Glutamatergic neuron (in vitro differentiated cells): ENCODE measurements around the gene CCDC195. TPM values are rescaled to one million over a fixed set of nuclear protein-coding genes. Genes with fewer than 3 reads are reported as not detected.

Source experiments
- DNase-seq: peaks from one replicate; pipeline ENCODE4 v3.0.0; 2022
- H3K27ac Mint-ChIP-seq: one replicate; pipeline ENCODE4 v1.8.0; 2020; ENCODE audit warnings: mild to moderate bottlenecking, mixed read lengths, inconsistent platforms; ENCODE audit not compliant: unreplicated experiment
- H3K27me3 Mint-ChIP-seq: one replicate; pipeline ENCODE4 v1.8.0; 2020; ENCODE audit warnings: mild to moderate bottlenecking, moderate library complexity, mixed read lengths, inconsistent platforms; ENCODE audit not compliant: unreplicated experiment
- H3K36me3 Mint-ChIP-seq: one replicate; pipeline ENCODE4 v1.8.0; 2020; ENCODE audit warnings: mild to moderate bottlenecking, mixed read lengths, inconsistent platforms; ENCODE audit not compliant: unreplicated experiment
- H3K4me1 Mint-ChIP-seq: one replicate; pipeline ENCODE4 v1.8.0; 2020; ENCODE audit warnings: mild to moderate bottlenecking, low read depth, mixed read lengths, inconsistent platforms; ENCODE audit not compliant: unreplicated experiment
- H3K4me3 Mint-ChIP-seq: one replicate; pipeline ENCODE4 v1.8.0; 2020; ENCODE audit warnings: mild to moderate bottlenecking, mixed read lengths, inconsistent platforms; ENCODE audit not compliant: unreplicated experiment
- H3K9me3 Mint-ChIP-seq: one replicate; pipeline ENCODE4 v1.8.0; 2020; ENCODE audit warnings: mild to moderate bottlenecking, moderate library complexity, mixed read lengths, inconsistent platforms; ENCODE audit not compliant: unreplicated experiment
- total RNA-seq: library from RNA; stranded (reverse); fragmentation: NEBNext Ultra II Directional; extraction: Animal tissue kit (Norgen Biotek cat#: 25700); gene quantifications from one replicate; pipeline ENCODE4 v1.2.1, GENCODE V29; 2021; ENCODE audit not compliant: unreplicated experiment
- TF ChIP-seq, protein P1 (sequence below): fragments of 200-600 bp; sonication (generic); IDR thresholded peaks from one replicate; pipeline ENCODE4 v1.5.0; 2021; ENCODE audit not compliant: partially characterized antibody, unreplicated experiment

CCDC195 gene
- total RNA-seq, 1 donor from 2014 or later = not detected

DNA sequence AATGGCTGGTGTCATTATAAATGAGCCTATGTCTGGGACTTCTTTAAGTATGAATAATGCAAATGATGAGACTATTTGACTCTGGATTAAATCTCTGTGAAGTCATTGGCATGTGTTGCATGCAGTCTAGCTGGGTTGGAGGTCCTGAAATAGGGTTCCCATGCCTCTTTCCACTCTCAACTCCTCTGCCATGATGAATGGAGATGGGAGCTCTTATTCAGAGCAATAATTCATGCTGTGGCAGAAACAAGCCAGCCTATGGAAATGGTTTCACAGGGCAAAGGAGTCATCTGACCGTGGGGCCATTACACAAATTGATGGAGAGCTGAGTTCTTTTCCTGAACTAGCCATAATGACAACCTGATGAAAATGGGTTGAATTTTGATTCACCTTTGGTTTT lies 15.5 kb upstream of the CCDC195 start:
- H3K4me3 Mint-ChIP-seq = no peak overlapping the region
- H3K4me1 Mint-ChIP-seq = no peaks in the 10 kb centered on the region
- peaks cover 7% of the 10 kb centered on the region for H3K9me3 Mint-ChIP-seq
- DNase-seq = no peak
- peaks cover 21% of the 10 kb centered on the region for H3K36me3 Mint-ChIP-seq
- no peaks in the 10 kb centered on the region for H3K27me3 Mint-ChIP-seq
- no peak overlapping the region for H3K27ac Mint-ChIP-seq
- TF ChIP-seq, protein P1, sequence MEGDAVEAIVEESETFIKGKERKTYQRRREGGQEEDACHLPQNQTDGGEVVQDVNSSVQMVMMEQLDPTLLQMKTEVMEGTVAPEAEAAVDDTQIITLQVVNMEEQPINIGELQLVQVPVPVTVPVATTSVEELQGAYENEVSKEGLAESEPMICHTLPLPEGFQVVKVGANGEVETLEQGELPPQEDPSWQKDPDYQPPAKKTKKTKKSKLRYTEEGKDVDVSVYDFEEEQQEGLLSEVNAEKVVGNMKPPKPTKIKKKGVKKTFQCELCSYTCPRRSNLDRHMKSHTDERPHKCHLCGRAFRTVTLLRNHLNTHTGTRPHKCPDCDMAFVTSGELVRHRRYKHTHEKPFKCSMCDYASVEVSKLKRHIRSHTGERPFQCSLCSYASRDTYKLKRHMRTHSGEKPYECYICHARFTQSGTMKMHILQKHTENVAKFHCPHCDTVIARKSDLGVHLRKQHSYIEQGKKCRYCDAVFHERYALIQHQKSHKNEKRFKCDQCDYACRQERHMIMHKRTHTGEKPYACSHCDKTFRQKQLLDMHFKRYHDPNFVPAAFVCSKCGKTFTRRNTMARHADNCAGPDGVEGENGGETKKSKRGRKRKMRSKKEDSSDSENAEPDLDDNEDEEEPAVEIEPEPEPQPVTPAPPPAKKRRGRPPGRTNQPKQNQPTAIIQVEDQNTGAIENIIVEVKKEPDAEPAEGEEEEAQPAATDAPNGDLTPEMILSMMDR = no peak

DNA sequence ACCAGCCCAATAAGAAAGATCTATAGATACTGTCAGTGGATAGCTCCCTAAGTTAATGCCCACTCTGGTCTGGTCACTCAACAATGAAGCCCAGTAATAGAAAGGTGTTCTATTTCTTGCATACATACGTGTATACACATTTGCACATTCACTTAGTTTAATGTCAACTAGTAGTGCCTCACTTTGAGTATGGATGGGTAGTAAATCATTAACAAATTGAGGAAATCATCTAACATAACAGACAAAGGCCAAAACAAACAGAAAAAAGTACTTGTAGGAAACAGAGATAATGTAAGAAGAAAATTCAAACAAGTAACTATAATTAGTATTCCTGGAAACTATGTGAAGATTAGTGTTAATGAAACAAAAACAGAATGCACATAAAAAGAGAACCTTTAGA lies 13.3 kb upstream of the CCDC195 start:
- H3K4me3 Mint-ChIP-seq = no peak overlapping the region
- TF ChIP-seq, protein P1 = no peak
- H3K27me3 Mint-ChIP-seq = no peaks in the 10 kb centered on the region
- no peaks in the 10 kb centered on the region for H3K4me1 Mint-ChIP-seq
- H3K27ac Mint-ChIP-seq = no peak overlapping the region
- H3K9me3 Mint-ChIP-seq = peaks cover 6% of the 10 kb centered on the region
- peaks cover 12% of the 10 kb centered on the region for H3K36me3 Mint-ChIP-seq
- DNase-seq = no peak

DNA sequence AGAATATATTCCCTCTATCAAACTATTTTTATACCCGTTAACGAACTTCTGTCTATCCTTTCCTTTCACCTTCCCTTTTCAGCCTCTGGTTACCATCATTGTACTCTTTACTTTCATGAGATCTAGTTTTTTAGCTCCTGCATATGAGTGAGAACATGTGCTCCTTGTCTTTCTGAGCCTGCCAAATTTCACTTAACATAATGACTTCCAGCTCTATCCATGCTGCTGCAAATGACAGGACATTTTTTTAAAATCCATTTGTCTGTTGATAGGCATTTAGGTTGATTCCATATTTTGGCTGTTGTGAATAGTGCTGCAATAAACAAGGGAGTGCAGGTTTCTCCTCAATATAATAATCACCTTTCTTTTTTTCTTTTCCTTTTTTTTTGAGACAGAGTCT lies 8.2 kb upstream of the CCDC195 start:
- Mint-ChIP-seq H3K27ac (no peak overlapping the region), H3K4me1 (peaks cover 7% of the 10 kb centered on the region), H3K36me3 (peaks cover 12% of the 10 kb centered on the region), H3K9me3 (peaks cover 9% of the 10 kb centered on the region), H3K27me3 (peaks cover 2% of the 10 kb centered on the region), H3K4me3 (no peak overlapping the region)
- DNase-seq = no peak
- TF ChIP-seq, protein P1 = no peak

DNA sequence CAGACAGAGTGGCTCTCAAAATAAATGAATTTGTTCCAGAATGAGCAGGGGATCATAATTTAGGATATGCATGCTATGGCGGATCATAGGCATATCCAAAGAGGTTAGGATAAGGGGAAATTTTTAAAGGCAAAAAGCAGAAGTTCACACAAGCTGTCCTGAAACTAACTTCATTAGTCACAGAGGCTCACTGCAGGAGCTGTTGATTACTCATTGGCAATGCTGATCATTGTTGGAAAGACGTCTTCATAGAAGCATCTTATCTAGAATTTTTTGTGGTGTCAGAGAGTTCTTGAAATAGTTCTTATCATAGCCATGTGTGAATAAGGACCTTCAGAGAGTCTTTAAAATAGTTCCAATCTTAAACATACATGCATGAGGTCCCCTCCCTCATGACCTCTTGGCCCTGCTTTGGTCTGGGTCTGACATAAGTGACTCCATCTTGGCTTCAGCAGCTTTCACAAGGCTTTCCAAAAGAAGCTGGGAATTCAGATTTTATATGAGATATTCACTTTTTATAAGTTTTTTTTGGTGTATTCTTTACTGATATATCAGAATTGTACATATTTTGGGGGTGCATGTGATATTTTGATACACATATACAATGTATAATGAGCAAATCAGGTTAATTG lies 7.5 kb upstream of the CCDC195 start:
- H3K27ac Mint-ChIP-seq = no peak overlapping the region
- TF ChIP-seq, protein P1 = no peak
- peaks cover 9% of the 10 kb centered on the region for H3K9me3 Mint-ChIP-seq
- peaks cover 12% of the 10 kb centered on the region for H3K36me3 Mint-ChIP-seq
- H3K4me1 Mint-ChIP-seq = peaks cover 7% of the 10 kb centered on the region
- no peak for DNase-seq
- H3K4me3 Mint-ChIP-seq = no peak overlapping the region
- H3K27me3 Mint-ChIP-seq = peaks cover 2% of the 10 kb centered on the region

DNA sequence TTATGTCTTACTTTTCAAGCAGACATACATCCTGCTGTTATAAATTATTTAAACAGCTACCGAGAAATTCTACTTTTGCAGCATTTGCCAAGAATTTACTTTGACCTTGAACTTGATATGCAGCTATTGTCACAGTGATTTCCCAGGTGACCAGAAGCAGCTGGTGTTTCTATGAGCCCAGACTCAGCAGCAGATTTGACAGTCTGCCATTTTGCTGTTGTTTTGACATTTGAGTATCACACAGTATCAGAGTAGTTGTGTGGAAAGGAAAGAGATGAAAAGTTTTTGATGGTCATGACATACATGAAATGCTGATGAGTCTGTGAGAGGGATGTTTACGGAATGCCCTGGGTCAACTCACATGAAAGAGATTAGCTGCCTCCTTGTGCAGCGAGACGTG lies 6.6 kb upstream of the CCDC195 start:
- H3K36me3 Mint-ChIP-seq = peaks cover 6% of the 10 kb centered on the region
- no peak for DNase-seq
- peaks cover 5% of the 10 kb centered on the region for H3K9me3 Mint-ChIP-seq
- H3K27ac Mint-ChIP-seq = peak overlapping the region; percentile 40
- TF ChIP-seq, protein P1 = no peak
- no peak overlapping the region for H3K4me3 Mint-ChIP-seq
- peaks cover 2% of the 10 kb centered on the region for H3K27me3 Mint-ChIP-seq
- peaks cover 7% of the 10 kb centered on the region for H3K4me1 Mint-ChIP-seq
